ENCODE data around the gene PPP6R2.

PPP6R2 gene

GRCh38 chr22:50482107-50483074 is 139.3 kb downstream of the PPP6R2 start:
- DNase-seq (ENCODE audit: low read depth in 2 of 2, low spot score in 1 of 2) = no peak

- DNase-seq (ENCODE audit: low read depth in 2 of 2, low spot score in 1 of 2) = no peak
Observed at GRCh38 chr22:50483106-50483505, 140.0 kb downstream of the PPP6R2 start.

GRCh38 chr22:50483556-50483955 is 140.4 kb downstream of the PPP6R2 start:
- no peak for DNase-seq (ENCODE audit: low read depth in 2 of 2, low spot score in 1 of 2)

- DNase-seq (ENCODE audit: low read depth in 2 of 2, low spot score in 1 of 2) = no peak
Observed at GRCh38 chr22:50483977-50484853, 141.1 kb downstream of the PPP6R2 start.

- DNase-seq (ENCODE audit: low read depth in 2 of 2, low spot score in 1 of 2) = no peak
Observed at GRCh38 chr22:50485221-50486131, 142.3 kb downstream of the PPP6R2 start.

GRCh38 chr22:50486561-50487289 is 143.6 kb downstream of the PPP6R2 start, which contains the start of gene MIOX:
MIOX (plus strand) TSS chr22:50486859; CDS start chr22:50486898, 39 bp downstream.
- DNase-seq (ENCODE audit: low read depth in 2 of 2, low spot score in 1 of 2) = no peak

GRCh38 chr22:50487290-50488005 is 144.3 kb downstream of the PPP6R2 start:
- no peak for DNase-seq (ENCODE audit: low read depth in 2 of 2, low spot score in 1 of 2)

GRCh38 chr22:50488006-50488677 is 145.0 kb downstream of the PPP6R2 start:
- DNase-seq (ENCODE audit: low read depth in 2 of 2, low spot score in 1 of 2) = no peak

GRCh38 chr22:50488886-50489285 is 145.8 kb downstream of the PPP6R2 start:
- no peak for DNase-seq (ENCODE audit: low read depth in 2 of 2, low spot score in 1 of 2)

- no peak for DNase-seq (ENCODE audit: low read depth in 2 of 2, low spot score in 1 of 2)
Observed at GRCh38 chr22:50489363-50490243, 146.5 kb downstream of the PPP6R2 start.

- no peak for DNase-seq (ENCODE audit: low read depth in 2 of 2, low spot score in 1 of 2)
Observed at GRCh38 chr22:50490531-50491308, 147.6 kb downstream of the PPP6R2 start.
